K562 (cell line): ENCODE data around the gene EMC8. TPM values are rescaled to one million over a fixed set of nuclear protein-coding genes. Genes with fewer than 3 reads are reported as not detected.

Experiments used
- ATAC-seq: fragments of 200-7000 bp; cut with Tn5 transposase; 3 replicates; pipeline ENCODE4 v1.9.1; 2020; ENCODE audit warnings: moderate library complexity
- BruUV-seq: library from RNA; stranded (reverse); fragments of 400-500 nt; replicated peaks from 2 replicates; lab custom pipeline; 2021; lab: Mats Ljungman, UMichigan
- CTCF ChIA-PET: fragments of 300-600 bp; formaldehyde crosslinking; extraction: SDS; loops from one replicate; lab custom pipeline; 2021; ENCODE audit warnings: low intra/inter-chr PET ratio; lab: Yijun Ruan, JAX
- POLR2A ChIA-PET: fragments of 300-600, 350-650 bp; sonication (Branson Sonifier 250); formaldehyde crosslinking; extraction: SDS; loops from one replicate; lab custom pipeline; 2021; ENCODE audit warnings: antibody characterized with exemption, inconsistent platforms; lab: Yijun Ruan, JAX
- DNase-seq, 4 experiments: peaks; one replicate each; pipeline versions ENCODE4 v3.0.0 to v3.0.0-alpha.2; 2011 to 2018; ENCODE audit warnings: low spot score in 3 of 4, mixed read lengths in 3 of 4; ENCODE audit errors: extremely low read depth in 1 of 4
- FAIRE-seq: peaks from 2 replicates; lab custom pipeline; 2011; peaks lifted over from hg19 to GRCh38; lab: Jason Lieb, UNC
- H2AFZ ChIP-seq: 2 replicates; pipeline ENCODE4 v1.6.0; 2011; ENCODE audit warnings: low read depth, low read length, control low read depth, inconsistent platforms
- H3K27ac ChIP-seq: fragments of 200-600 bp; 3 replicates; pipeline ENCODE4 v1.8.0; 2011; ENCODE audit warnings: low read depth, mild to moderate bottlenecking, control low read depth, inconsistent platforms, low read length, moderate library complexity, mixed read lengths; ENCODE audit errors: extremely low read depth
- H3K27me3 ChIP-seq, 2 experiments: fragments of 300-600 bp in 1 of 2; 2 replicates in 1 of 2; 3 replicates in 1 of 2; pipeline versions ENCODE4 v1.6.0 to v1.8.0; 2011; ENCODE audit warnings: inconsistent platforms in 2 of 2, low read length in 2 of 2, mild to moderate bottlenecking in 1 of 2, mixed read lengths in 1 of 2, moderate library complexity in 1 of 2; ENCODE audit not compliant: control insufficient read depth in 2 of 2, insufficient read depth in 2 of 2
- H3K36me3 ChIP-seq: fragments of 300-600 bp; 3 replicates; pipeline ENCODE4 v1.8.0; 2011; ENCODE audit warnings: mild to moderate bottlenecking, low read length, inconsistent platforms; ENCODE audit not compliant: control insufficient read depth, insufficient read depth
- H3K4me1 ChIP-seq, 2 experiments: fragments of 200-600 bp in 1 of 2; replicated peaks in 1 of 2; 2 replicates in 1 of 2; 3 replicates in 1 of 2; pipeline versions ENCODE4 v1.5.1 to v1.8.0; 2011; ENCODE audit warnings: inconsistent platforms in 2 of 2, low read length in 2 of 2, mild to moderate bottlenecking in 1 of 2, mixed read lengths in 1 of 2, moderate library complexity in 1 of 2; ENCODE audit not compliant: control insufficient read depth in 2 of 2, insufficient read depth in 2 of 2
- H3K4me2 ChIP-seq: 2 replicates; pipeline ENCODE4 v1.6.1; 2011; ENCODE audit warnings: low read length, control low read depth, inconsistent platforms, mixed read lengths; ENCODE audit not compliant: insufficient read depth
- H3K4me3 ChIP-seq: fragments of 200-600 bp; sonication (generic), shearing (Covaris generic); 2 replicates; pipeline ENCODE4 v1.5.1; 2016; ENCODE audit warnings: control low read depth, inconsistent platforms
- H3K79me2 ChIP-seq: fragments of 200-600 bp; 3 replicates; pipeline ENCODE4 v1.8.0; 2011; ENCODE audit warnings: low read length, inconsistent platforms; ENCODE audit not compliant: control insufficient read depth, insufficient read depth
- H3K9ac ChIP-seq, 2 experiments: 2 replicates each; pipeline versions ENCODE4 v1.6.0 to v1.6.1; 2011; ENCODE audit warnings: low read depth in 2 of 2, low read length in 2 of 2, control low read depth in 1 of 2, inconsistent platforms in 1 of 2, mild to moderate bottlenecking in 1 of 2, mixed read lengths in 1 of 2; ENCODE audit not compliant: insufficient read depth in 1 of 2
- H3K9me1 ChIP-seq: one replicate; pipeline ENCODE4 v1.6.0; 2011; ENCODE audit warnings: inconsistent platforms, mild to moderate bottlenecking, low read length, moderate library complexity; ENCODE audit not compliant: control insufficient read depth, insufficient read depth
- H3K9me3 ChIP-seq: replicated peaks from 2 replicates; pipeline ENCODE4 v1.5.1; 2011; ENCODE audit warnings: low read depth, low read length, inconsistent platforms; ENCODE audit not compliant: control insufficient read depth, insufficient read depth
- H4K20me1 ChIP-seq: replicated peaks from 2 replicates; pipeline ENCODE4 v1.6.1; 2011; ENCODE audit warnings: low read length, inconsistent platforms, mixed read lengths; ENCODE audit not compliant: control insufficient read depth, insufficient read depth
- PHB ChIP-seq: fragments of 250-450 bp; sonication (Bioruptor Pico); IDR thresholded peaks from 2 replicates; pipeline ENCODE4 v1.5.0; 2021
- SAP30 ChIP-seq: fragments of 200-600 bp; sonication (generic); IDR thresholded peaks from 2 replicates; pipeline ENCODE4 v1.6.1; 2012; ENCODE audit warnings: borderline replicate concordance, low read depth, mild to moderate bottlenecking, moderate library complexity, low read length, control low read depth, inconsistent platforms; ENCODE audit not compliant: insufficient read depth, poor library complexity, severe bottlenecking
- THRAP3 ChIP-seq: fragments of 450-650 bp; IDR thresholded peaks from 2 replicates; pipeline ENCODE4 v1.6.1; 2016; ENCODE audit warnings: mild to moderate bottlenecking, inconsistent platforms, borderline replicate concordance
- YY1 ChIP-seq, 3 experiments: IDR thresholded peaks; 2 replicates each; pipeline ENCODE4 v1.6.1; 2011; ENCODE audit warnings: low read length in 2 of 3, mild to moderate bottlenecking in 2 of 3, moderate library complexity in 2 of 3, borderline replicate concordance in 1 of 3, control low read depth in 1 of 3, low read depth in 1 of 3; ENCODE audit not compliant: insufficient read depth in 3 of 3, insufficient replicate concordance in 2 of 3, control insufficient read depth in 1 of 3, insufficient read length in 1 of 3; ENCODE audit errors: extremely low read depth in 1 of 3
- ZNF175 ChIP-seq: fragments of 200-800 bp; sonication (Bioruptor generic); IDR thresholded peaks from 2 replicates; pipeline ENCODE4 v1.6.1; 2016; ENCODE audit warnings: low read depth, mild to moderate bottlenecking, missing genetic modification characterization, missing compliant biosample characterization
- ZNF444 ChIP-seq: fragments of 250-450 bp; sonication (Bioruptor Pico); IDR thresholded peaks from 2 replicates; pipeline ENCODE4 v1.4.0; 2020; ENCODE audit warnings: mild to moderate bottlenecking, moderate library complexity
- ZSCAN29 ChIP-seq: fragments of 450-650 bp; IDR thresholded peaks from 2 replicates; pipeline ENCODE4 v1.6.1; 2017
- WGBS: fragments of 100-300 bp; shearing (Covaris generic); methylation state at CpG from one replicate; pipeline ENCODE4 v1.1.6; 2016; ENCODE audit warnings: low coverage, mixed read lengths; ENCODE audit not compliant: insufficient coverage; ENCODE audit errors: missing lambda C conversion rate; 5-methylcytosine and 5-hydroxymethylcytosine counted together
- in situ Hi-C: fragments of 300-500 bp; cut with MboI; formaldehyde crosslinking; loops from 4 replicates; pipeline ENCODE4 v1.15.0; 2018; ENCODE audit warnings: inconsistent platforms, mixed read lengths
- intact Hi-C: fragments of 100-400 bp; cut with micrococcal nuclease; formaldehyde crosslinking; loops from 2 replicates; pipeline ENCODE4 v1.14.2; 2022
- polyA plus RNA-seq, 8 experiments: library from polyadenylated mRNA; depleted of rRNA in 4 of 8; stranded (reverse) in 5 of 8; unstranded in 3 of 8; fragments of >200 nt; fragmentation: Nextera tagmentation in 2 of 8; fragmentation: Illumina TruSeq in 1 of 8; extraction: Ambion mirVana in 2 of 8; extraction: Trizol in 1 of 8; gene quantifications; 2 replicates each; pipeline versions ENCODE4 v1.2.1 to v1.2.3, GENCODE V29; 2011 to 2014; ENCODE audit warnings: inconsistent platforms in 1 of 8, missing spikeins in 1 of 8
- total RNA-seq, 7 experiments: library from RNA; depleted of rRNA in 6 of 7; stranded (reverse); fragments of >200 nt in 6 of 7; fragmentation: Illumina TruSeq in 2 of 7; extraction: Trizol in 2 of 7; gene quantifications; 2 replicates each; pipeline versions ENCODE4 v1.2.1 to v1.2.3, GENCODE V29; 2011 to 2021; ENCODE audit warnings: low replicate concordance in 1 of 7
- TF ChIP-seq, protein P1 (sequence below): fragments of 450-650 bp; IDR thresholded peaks from 2 replicates; pipeline ENCODE4 v1.6.1; 2016; ENCODE audit warnings: borderline replicate concordance
- TF ChIP-seq, protein P2 (sequence below): sonication (generic); formaldehyde crosslinking; IDR thresholded peaks from 2 replicates; pipeline ENCODE4 v1.8.0; 2023; ENCODE audit warnings: missing genetic modification reagents, mild to moderate bottlenecking, borderline replicate concordance
- TF ChIP-seq, protein P3 (sequence below): fragments of 450-650 bp; formaldehyde crosslinking; conservative IDR thresholded peaks from 2 replicates; pipeline ENCODE4 v1.4.0; 2022; ENCODE audit warnings: mild to moderate bottlenecking, missing genetic modification characterization

The EMC8 gene
- total and polyA plus RNA-seq, 9 of the 15 experiments (the other 6 are each of a cell fraction or from before 2014, with no cell fraction given), result 11.4 to 81.8 (median 48.6) TPM

DNA sequence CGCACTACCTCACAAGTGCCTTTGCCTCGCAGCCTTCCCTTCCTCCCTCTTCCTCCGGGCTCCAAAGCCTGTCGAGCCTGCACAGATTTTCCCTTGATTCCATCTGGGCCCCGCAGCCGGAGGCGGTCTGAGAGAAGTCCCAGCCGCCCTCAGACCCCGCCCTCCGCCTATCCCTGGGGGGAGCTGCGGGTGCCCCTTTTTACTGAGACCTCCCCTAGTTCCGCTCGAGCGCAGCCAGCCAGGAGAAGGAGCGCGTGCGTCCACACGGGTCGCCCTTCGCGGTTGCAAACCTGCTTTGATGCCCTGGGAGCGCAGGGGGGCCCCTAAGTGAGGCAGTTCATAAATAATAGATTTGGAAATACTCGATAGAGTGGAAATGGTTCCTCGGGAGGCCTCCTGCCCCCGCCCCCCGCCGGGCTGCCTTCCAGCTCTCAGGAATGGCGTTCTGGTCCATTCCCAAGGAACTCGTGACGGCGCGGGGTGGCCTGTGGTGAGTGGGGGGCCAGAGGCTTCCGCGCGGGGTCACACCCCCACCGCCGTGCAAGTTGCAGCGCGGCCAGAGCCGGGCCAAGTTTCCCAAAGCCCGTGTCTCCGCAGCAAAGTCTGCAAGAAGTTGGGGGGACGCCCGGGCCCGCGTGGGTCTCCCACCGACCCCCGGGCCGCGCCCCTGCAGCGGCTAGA, 49.1 kb downstream of the EMC8 start (continued):
- TF ChIP-seq SAP30, result no peak
- TF ChIP-seq PHB (CRISPR knock-in tag), result no peak

DNA sequence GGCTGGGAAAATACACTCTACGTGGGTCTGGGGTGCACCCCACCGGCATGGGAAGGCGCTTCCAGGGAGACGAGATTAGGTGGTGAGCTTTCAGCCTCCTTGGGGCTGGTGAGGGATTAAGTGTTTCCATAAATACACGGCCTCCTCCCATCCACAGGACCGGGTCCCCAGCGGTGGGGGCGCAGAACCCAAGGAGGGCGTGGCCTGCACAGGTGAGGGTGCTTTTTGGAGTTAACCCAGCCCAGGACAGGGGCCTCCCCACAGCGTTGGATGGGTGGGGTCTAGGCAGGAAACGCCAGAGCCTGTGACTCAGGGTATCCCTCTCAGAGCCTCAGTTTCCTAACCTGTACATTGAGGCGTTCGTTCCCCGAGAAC, 49.6 kb downstream of the EMC8 start:
- in situ Hi-C loops, result no loop called here
- BruUV-seq, result no TSS peak
- no peak for DNase-seq
- WGBS, result 15% methylated on average over 14 of the region's 14 CpGs
- Histone ChIP-seq H3K9me1 (peaks cover 4% of the 10 kb centered on the region), H3K4me1 (peaks cover 0 to 32% of the 10 kb centered on the region in 2 experiments; a peak in 2 of 5 replicates), H3K27ac (no peak overlapping the region), H2AFZ (no peak overlapping the region), H4K20me1 (peaks cover 36% of the 10 kb centered on the region), H3K9ac (no peak overlapping the region), H3K4me2 (no peak overlapping the region), H3K27me3 (peaks cover 42 to 72% of the 10 kb centered on the region in 2 experiments; a peak in 4 of 5 replicates), H3K36me3 (no peaks in the 10 kb centered on the region), H3K9me3 (no peaks in the 10 kb centered on the region), H3K4me3 (no peak overlapping the region), H3K79me2 (no peaks in the 10 kb centered on the region)
- ChIA-PET CTCF (no interaction called here), POLR2A (no interaction called here)
- intact Hi-C loops, result no loop called here
- no peak for FAIRE-seq
- ATAC-seq, result no peak
- TF ChIP-seq YY1 (IDR thresholded peaks at IDR 0.05; ENCODE audit: borderline replicate concordance in 1 of 3, control insufficient read depth in 1 of 3, extremely low read depth in 1 of 3, insufficient read depth in 3 of 3, insufficient read length in 1 of 3, insufficient replicate concordance in 2 of 3, low read depth in 1 of 3, low read length in 2 of 3) (no peak), ZNF175 (CRISPR knock-in tag) (no peak), ZSCAN29 (no peak), THRAP3 (no peak), ZNF444 (no peak)
- TF ChIP-seq, protein P1, sequence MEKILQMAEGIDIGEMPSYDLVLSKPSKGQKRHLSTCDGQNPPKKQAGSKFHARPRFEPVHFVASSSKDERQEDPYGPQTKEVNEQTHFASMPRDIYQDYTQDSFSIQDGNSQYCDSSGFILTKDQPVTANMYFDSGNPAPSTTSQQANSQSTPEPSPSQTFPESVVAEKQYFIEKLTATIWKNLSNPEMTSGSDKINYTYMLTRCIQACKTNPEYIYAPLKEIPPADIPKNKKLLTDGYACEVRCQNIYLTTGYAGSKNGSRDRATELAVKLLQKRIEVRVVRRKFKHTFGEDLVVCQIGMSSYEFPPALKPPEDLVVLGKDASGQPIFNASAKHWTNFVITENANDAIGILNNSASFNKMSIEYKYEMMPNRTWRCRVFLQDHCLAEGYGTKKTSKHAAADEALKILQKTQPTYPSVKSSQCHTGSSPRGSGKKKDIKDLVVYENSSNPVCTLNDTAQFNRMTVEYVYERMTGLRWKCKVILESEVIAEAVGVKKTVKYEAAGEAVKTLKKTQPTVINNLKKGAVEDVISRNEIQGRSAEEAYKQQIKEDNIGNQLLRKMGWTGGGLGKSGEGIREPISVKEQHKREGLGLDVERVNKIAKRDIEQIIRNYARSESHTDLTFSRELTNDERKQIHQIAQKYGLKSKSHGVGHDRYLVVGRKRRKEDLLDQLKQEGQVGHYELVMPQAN, result no peak
- TF ChIP-seq, protein P2, sequence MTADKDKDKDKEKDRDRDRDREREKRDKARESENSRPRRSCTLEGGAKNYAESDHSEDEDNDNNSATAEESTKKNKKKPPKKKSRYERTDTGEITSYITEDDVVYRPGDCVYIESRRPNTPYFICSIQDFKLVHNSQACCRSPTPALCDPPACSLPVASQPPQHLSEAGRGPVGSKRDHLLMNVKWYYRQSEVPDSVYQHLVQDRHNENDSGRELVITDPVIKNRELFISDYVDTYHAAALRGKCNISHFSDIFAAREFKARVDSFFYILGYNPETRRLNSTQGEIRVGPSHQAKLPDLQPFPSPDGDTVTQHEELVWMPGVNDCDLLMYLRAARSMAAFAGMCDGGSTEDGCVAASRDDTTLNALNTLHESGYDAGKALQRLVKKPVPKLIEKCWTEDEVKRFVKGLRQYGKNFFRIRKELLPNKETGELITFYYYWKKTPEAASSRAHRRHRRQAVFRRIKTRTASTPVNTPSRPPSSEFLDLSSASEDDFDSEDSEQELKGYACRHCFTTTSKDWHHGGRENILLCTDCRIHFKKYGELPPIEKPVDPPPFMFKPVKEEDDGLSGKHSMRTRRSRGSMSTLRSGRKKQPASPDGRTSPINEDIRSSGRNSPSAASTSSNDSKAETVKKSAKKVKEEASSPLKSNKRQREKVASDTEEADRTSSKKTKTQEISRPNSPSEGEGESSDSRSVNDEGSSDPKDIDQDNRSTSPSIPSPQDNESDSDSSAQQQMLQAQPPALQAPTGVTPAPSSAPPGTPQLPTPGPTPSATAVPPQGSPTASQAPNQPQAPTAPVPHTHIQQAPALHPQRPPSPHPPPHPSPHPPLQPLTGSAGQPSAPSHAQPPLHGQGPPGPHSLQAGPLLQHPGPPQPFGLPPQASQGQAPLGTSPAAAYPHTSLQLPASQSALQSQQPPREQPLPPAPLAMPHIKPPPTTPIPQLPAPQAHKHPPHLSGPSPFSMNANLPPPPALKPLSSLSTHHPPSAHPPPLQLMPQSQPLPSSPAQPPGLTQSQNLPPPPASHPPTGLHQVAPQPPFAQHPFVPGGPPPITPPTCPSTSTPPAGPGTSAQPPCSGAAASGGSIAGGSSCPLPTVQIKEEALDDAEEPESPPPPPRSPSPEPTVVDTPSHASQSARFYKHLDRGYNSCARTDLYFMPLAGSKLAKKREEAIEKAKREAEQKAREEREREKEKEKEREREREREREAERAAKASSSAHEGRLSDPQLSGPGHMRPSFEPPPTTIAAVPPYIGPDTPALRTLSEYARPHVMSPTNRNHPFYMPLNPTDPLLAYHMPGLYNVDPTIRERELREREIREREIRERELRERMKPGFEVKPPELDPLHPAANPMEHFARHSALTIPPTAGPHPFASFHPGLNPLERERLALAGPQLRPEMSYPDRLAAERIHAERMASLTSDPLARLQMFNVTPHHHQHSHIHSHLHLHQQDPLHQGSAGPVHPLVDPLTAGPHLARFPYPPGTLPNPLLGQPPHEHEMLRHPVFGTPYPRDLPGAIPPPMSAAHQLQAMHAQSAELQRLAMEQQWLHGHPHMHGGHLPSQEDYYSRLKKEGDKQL, result no peak
- TF ChIP-seq, protein P3, sequence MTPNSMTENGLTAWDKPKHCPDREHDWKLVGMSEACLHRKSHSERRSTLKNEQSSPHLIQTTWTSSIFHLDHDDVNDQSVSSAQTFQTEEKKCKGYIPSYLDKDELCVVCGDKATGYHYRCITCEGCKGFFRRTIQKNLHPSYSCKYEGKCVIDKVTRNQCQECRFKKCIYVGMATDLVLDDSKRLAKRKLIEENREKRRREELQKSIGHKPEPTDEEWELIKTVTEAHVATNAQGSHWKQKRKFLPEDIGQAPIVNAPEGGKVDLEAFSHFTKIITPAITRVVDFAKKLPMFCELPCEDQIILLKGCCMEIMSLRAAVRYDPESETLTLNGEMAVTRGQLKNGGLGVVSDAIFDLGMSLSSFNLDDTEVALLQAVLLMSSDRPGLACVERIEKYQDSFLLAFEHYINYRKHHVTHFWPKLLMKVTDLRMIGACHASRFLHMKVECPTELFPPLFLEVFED, result no peak
